Measurements from ENCODE around the gene SUMO2.
A peak's percentile ranks its signal among the peaks of the same experiment; 100 is the strongest.

- TF ChIP-seq CTCF (IDR thresholded peaks at IDR 0.05), result peak; percentile 58 to 88 (median 82)
- peak; percentile 37 to 49 for TF ChIP-seq POLR2A (IDR thresholded peaks at IDR 0.05)
Measured at GRCh38 chr17:75131278-75132017, 51.3 kb downstream of the SUMO2 start, which contains the start of gene NT5C.
